ENCODE data around the gene BCR.

Gene BCR

DNA sequence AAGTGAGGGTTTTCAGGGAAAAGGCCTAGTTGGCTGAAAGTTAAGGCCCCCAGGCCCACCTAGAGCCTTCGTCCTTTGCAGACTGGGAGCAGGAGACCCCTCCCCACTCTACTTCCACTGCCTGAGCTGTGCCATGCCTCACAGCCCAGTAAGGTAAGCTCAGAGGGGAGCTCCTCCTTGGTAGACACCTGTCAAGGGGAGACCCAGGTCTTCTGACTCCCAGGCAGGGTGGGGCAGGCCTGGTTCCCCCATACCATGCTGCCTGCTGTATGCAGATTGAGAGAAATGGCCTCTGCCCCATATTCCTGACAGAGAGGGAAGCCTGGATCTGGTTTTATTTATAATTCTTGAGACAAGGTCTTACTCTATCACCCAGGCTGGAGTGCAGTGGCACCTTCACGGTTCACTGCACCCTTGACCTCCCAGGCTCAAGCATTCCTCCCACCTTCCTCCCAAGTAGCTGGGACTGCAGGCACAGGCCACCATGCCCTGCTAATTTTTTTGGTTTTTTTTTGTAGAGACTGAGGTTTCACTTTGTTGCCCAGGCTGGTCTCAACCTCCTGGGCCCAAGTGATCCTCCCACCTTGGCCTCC is 34.3 kb upstream of the BCR start:
- H3K27me3 ChIP-seq (ENCODE audit: low read length) = no peaks in the 10 kb centered on the region
- H3K36me3 ChIP-seq (ENCODE audit: low read length) = no peaks in the 10 kb centered on the region
- H3K9ac ChIP-seq (ENCODE audit: low read length) = no peak overlapping the region
- H3K9me3 ChIP-seq (ENCODE audit: insufficient read depth, low read length) = no peaks in the 10 kb centered on the region
- H3K4me3 ChIP-seq (ENCODE audit: insufficient read depth, low read length, poor library complexity, severe bottlenecking) = no peak overlapping the region
- H3K4me2 ChIP-seq (ENCODE audit: low read depth, low read length, poor library complexity, severe bottlenecking) = no peak overlapping the region
- no peak overlapping the region for H3K27ac ChIP-seq (ENCODE audit: low read depth, low read length)
- H4K20me1 ChIP-seq (ENCODE audit: low read depth, low read length) = no peaks in the 10 kb centered on the region
- no peaks in the 10 kb centered on the region for H3K9me2 ChIP-seq (replicated peaks; ENCODE audit: insufficient read depth, low read length)
- no peaks in the 10 kb centered on the region for H3F3A ChIP-seq (ENCODE audit: insufficient read depth)
- H2AFZ ChIP-seq (ENCODE audit: low read depth, low read length, severe bottlenecking) = no peak overlapping the region
- no peak for TF ChIP-seq CTCF (IDR thresholded peaks at IDR 0.05; ENCODE audit: insufficient read depth, low read length, poor library complexity, severe bottlenecking)
- TF ChIP-seq EZH2phosphoT487 (conservative IDR thresholded peaks at IDR 0.05; ENCODE audit: low read length) = no peak
- H3K79me2 ChIP-seq (ENCODE audit: insufficient read depth, low read length) = no peaks in the 10 kb centered on the region

DNA sequence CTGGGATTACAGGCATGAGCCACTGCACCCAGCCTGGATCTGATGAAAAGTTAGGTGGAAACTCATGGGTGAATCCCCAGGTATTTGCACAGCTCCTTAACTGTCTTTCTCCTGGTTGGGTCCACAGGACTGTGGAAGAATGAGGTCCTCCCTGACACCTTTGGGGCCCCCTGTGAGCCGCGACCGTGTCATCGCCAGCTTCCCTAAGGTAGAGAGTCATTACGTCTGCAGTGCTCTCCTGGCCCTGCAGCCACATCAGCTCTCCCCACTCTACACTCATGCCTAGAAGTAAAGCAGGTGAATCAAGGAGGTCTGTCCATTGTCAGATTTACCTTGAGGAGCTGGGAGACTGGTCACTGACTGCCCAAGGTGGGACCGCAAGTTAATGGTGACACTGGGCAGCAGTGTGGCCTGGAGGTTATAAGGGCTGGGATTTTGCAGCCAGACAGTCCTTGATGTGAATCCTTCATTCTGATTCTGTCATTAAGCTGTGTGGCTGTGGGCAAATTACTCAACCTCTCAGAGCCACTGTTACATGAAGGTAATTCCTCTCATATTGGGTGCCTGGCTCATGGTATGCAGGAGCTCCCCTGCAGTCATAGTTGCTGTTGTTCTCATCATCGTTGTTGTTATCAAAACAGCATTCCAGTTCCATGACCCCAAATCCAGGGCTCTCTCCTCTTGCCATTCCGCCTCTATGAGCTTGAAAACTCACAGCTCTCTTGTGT is 33.7 kb upstream of the BCR start:
- H2AFZ ChIP-seq (ENCODE audit: low read depth, low read length, severe bottlenecking) = no peak overlapping the region
- no peak overlapping the region for H3K4me2 ChIP-seq (ENCODE audit: low read depth, low read length, poor library complexity, severe bottlenecking)
- no peaks in the 10 kb centered on the region for H3K9me3 ChIP-seq (ENCODE audit: insufficient read depth, low read length)
- H4K20me1 ChIP-seq (ENCODE audit: low read depth, low read length) = no peaks in the 10 kb centered on the region
- H3K27ac ChIP-seq (ENCODE audit: low read depth, low read length) = no peak overlapping the region
- no peaks in the 10 kb centered on the region for H3K27me3 ChIP-seq (ENCODE audit: low read length)
- no peaks in the 10 kb centered on the region for H3K9me2 ChIP-seq (replicated peaks; ENCODE audit: insufficient read depth, low read length)
- H3F3A ChIP-seq (ENCODE audit: insufficient read depth) = no peaks in the 10 kb centered on the region
- no peaks in the 10 kb centered on the region for H3K36me3 ChIP-seq (ENCODE audit: low read length)
- no peak overlapping the region for H3K4me3 ChIP-seq (ENCODE audit: insufficient read depth, low read length, poor library complexity, severe bottlenecking)
- H3K9ac ChIP-seq (ENCODE audit: low read length) = no peak overlapping the region
- TF ChIP-seq CTCF (IDR thresholded peaks at IDR 0.05; ENCODE audit: insufficient read depth, low read length, poor library complexity, severe bottlenecking) = no peak
- TF ChIP-seq EZH2phosphoT487 (conservative IDR thresholded peaks at IDR 0.05; ENCODE audit: low read length) = no peak
- no peaks in the 10 kb centered on the region for H3K79me2 ChIP-seq (ENCODE audit: insufficient read depth, low read length)

- Histone ChIP-seq H3K27me3 (ENCODE audit: low read length) (no peaks in the 10 kb centered on the region), H2AFZ (ENCODE audit: low read depth, low read length, severe bottlenecking) (no peak overlapping the region), H3K27ac (ENCODE audit: low read depth, low read length) (no peak overlapping the region), H3K4me3 (ENCODE audit: insufficient read depth, low read length, poor library complexity, severe bottlenecking) (no peak overlapping the region), H3K36me3 (ENCODE audit: low read length) (no peaks in the 10 kb centered on the region), H3K9me2 (replicated peaks; ENCODE audit: insufficient read depth, low read length) (no peaks in the 10 kb centered on the region), H4K20me1 (ENCODE audit: low read depth, low read length) (no peaks in the 10 kb centered on the region), H3K9me3 (ENCODE audit: insufficient read depth, low read length) (no peaks in the 10 kb centered on the region), H3K4me2 (ENCODE audit: low read depth, low read length, poor library complexity, severe bottlenecking) (no peak overlapping the region), H3K9ac (ENCODE audit: low read length) (no peak overlapping the region), H3F3A (ENCODE audit: insufficient read depth) (no peaks in the 10 kb centered on the region), H3K79me2 (ENCODE audit: insufficient read depth, low read length) (no peaks in the 10 kb centered on the region)
- TF ChIP-seq EZH2phosphoT487 (conservative IDR thresholded peaks at IDR 0.05; ENCODE audit: low read length) = no peak
- TF ChIP-seq CTCF (IDR thresholded peaks at IDR 0.05; ENCODE audit: insufficient read depth, low read length, poor library complexity, severe bottlenecking) = no peak
Observed at GRCh38 chr22:23147617-23148387, 32.5 kb upstream of the BCR start.
